Testis (tissue), 5 donors: ENCODE measurements around the gene MYLK4. TPM values are rescaled to one million over a fixed set of nuclear protein-coding genes. Genes with fewer than 3 reads are reported as not detected.

ENCODE experiments used
- DNase-seq: peaks from one replicate; pipeline ENCODE4 v3.0.0-alpha.2; 2019
- H3K27ac ChIP-seq, 2 donors: fragments of 200-600 bp; sonication (generic); one replicate each; pipeline ENCODE4 v1.5.1; 2019
- H3K27me3 ChIP-seq: fragments of 200-600 bp; sonication (generic); one replicate; pipeline ENCODE4 v1.5.1; 2019
- H3K36me3 ChIP-seq: fragments of 200-600 bp; sonication (generic); one replicate; pipeline ENCODE4 v1.5.1; 2017; ENCODE audit warnings: low read depth; ENCODE audit errors: missing control alignments
- H3K4me1 ChIP-seq: fragments of 200-600 bp; sonication (generic); one replicate; pipeline ENCODE4 v1.5.1; 2019
- H3K4me3 ChIP-seq, 2 donors: fragments of 200-600 bp; sonication (generic); one replicate each; pipeline ENCODE4 v1.5.1; 2017 to 2019
- H3K9me3 ChIP-seq: fragments of 200-600 bp; sonication (generic); one replicate; pipeline ENCODE4 v1.5.1; 2017
- POLR2A ChIP-seq: fragments of 450-650 bp; IDR thresholded peaks from one replicate; pipeline ENCODE4 v1.6.1; 2017; ENCODE audit warnings: antibody characterized with exemption, mild to moderate bottlenecking, moderate library complexity
- WGBS, 2 donors: methylation state at CpG; one replicate each; pipeline ENCODE4 v1.1.5; 2018; 5-methylcytosine and 5-hydroxymethylcytosine counted together
- intact Hi-C: fragments of 100-400 bp; cut with DNase I; formaldehyde crosslinking; loops from one replicate; pipeline ENCODE4 v1.15.1; 2023; ENCODE audit warnings: low total_unique reads
- long read RNA-seq, 2 donors: transcript quantifications; one replicate each; lab custom pipeline, GENCODE V29; 2026
- polyA plus RNA-seq: library from polyadenylated mRNA; stranded (reverse); fragments of 350-450 nt; fragmentation: Illumina TruSeq; extraction: RNeasy Lipid Tissue Mini Kit (QIAGEN cat#74804); gene quantifications from one replicate; pipeline ENCODE4 v1.2.3, GENCODE V29; 2014; ENCODE audit warnings: low read depth, low replicate concordance; ENCODE audit not compliant: insufficient read depth
- total RNA-seq, 2 donors: library from RNA; depleted of rRNA; stranded (reverse); fragments of >200 nt; gene quantifications; one replicate each; pipeline ENCODE4 v1.2.3, GENCODE V29; 2016
- TF ChIP-seq, protein P1 (sequence below), 3 experiments: fragments of 450-650 bp in 2 of 3; fragments of 200-600 bp in 1 of 3; sonication (generic) in 1 of 3; IDR thresholded peaks; one replicate each; pipeline ENCODE4 v1.5.1; 2016 to 2019; ENCODE audit warnings: antibody characterized with exemption in 3 of 3, mild to moderate bottlenecking in 2 of 3, moderate library complexity in 1 of 3

MYLK4 gene
- total RNA-seq (1 to 10 TPM in 1 of 2 donors, under 1 TPM in 1; 0.71 to 1.5 TPM), polyA plus RNA-seq (0.62 TPM)
- long read RNA-seq, donor 1: 0 reads
- long read RNA-seq, donor 2: 0 reads

DNA sequence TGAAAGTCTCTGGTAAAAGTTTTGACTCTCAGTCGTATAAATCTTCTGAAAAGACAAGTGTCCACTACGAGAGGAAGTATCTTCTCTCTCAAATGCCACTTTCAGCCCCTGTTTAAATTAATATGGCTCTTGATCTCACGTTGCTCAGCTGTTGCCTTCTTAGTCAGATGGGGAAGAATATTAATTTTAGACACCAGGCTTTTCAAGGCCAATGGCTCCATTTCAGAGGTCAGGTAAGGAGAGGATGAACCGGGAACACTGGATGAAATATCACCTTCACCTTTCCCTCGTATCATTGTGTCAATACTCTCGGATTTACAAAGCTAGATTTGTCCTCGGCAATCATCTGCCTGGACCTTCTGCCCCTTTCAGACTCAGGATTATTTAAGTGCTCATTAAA, at the start of gene MYLK4:
TSS of gene MYLK4 (minus strand) at position 91 of the 400 bp plus-strand sequence. CDS start 1,628 bp downstream, outside the sequence.
- 79 to 83% methylated on average over 7 of the region's 7 CpGs for WGBS, 2 donors
- Histone ChIP-seq H3K36me3 (no peaks in the 10 kb centered on the region), H3K9me3 (no peaks in the 10 kb centered on the region), H3K4me1 (peaks cover 3% of the 10 kb centered on the region), H3K4me3 (no peak within 1 kb of the TSS), H3K27ac (no peak within 1 kb of the TSS), H3K27me3 (no peaks in the 10 kb centered on the region)
- DNase-seq: no peak
- no peak for TF ChIP-seq POLR2A
- TF ChIP-seq, protein P1, sequence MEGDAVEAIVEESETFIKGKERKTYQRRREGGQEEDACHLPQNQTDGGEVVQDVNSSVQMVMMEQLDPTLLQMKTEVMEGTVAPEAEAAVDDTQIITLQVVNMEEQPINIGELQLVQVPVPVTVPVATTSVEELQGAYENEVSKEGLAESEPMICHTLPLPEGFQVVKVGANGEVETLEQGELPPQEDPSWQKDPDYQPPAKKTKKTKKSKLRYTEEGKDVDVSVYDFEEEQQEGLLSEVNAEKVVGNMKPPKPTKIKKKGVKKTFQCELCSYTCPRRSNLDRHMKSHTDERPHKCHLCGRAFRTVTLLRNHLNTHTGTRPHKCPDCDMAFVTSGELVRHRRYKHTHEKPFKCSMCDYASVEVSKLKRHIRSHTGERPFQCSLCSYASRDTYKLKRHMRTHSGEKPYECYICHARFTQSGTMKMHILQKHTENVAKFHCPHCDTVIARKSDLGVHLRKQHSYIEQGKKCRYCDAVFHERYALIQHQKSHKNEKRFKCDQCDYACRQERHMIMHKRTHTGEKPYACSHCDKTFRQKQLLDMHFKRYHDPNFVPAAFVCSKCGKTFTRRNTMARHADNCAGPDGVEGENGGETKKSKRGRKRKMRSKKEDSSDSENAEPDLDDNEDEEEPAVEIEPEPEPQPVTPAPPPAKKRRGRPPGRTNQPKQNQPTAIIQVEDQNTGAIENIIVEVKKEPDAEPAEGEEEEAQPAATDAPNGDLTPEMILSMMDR (IDR thresholded peaks at IDR 0.05): no peak
- intact Hi-C loops: no loop called here

DNA sequence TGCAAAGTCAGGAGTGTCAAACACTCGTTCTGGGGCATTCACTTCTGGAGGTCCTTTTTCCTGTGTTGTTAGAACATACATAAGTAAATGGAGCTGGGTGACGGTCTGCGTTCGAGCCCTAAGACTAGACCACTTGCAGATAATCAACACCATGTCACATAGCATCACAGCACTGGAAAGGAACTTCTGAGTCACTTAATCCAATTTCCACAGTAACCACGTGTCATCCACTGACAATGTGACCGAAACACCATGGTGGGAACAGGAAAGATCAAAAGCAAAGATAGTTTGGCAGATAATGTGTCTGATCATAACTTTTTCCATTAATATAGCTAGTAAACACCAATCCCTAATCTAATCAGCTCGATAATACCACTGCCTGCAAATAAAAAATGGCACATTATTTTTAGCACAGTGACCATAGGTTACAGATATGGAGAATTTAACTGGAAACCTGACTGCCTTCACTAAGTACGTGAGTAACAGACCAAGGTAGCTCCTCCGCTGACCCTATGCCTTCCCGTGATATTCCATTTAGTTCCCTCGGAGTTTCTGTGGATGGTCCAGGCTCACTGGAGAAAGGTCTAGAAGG, 49.3 kb upstream of the MYLK4 start:
- Histone ChIP-seq H3K9me3 (no peaks in the 10 kb centered on the region), H3K27me3 (no peaks in the 10 kb centered on the region), H3K4me1 (no peaks in the 10 kb centered on the region), H3K27ac (no peak overlapping the region), H3K4me3 (no peak overlapping the region), H3K36me3 (no peaks in the 10 kb centered on the region)
- TF ChIP-seq, protein P1 (IDR thresholded peaks at IDR 0.05): no peak
- TF ChIP-seq POLR2A: no peak
- DNase-seq: no peak
- WGBS, 2 donors: 86 to 94% methylated on average over 11 of the region's 11 CpGs
- intact Hi-C loops: no loop called here

DNA sequence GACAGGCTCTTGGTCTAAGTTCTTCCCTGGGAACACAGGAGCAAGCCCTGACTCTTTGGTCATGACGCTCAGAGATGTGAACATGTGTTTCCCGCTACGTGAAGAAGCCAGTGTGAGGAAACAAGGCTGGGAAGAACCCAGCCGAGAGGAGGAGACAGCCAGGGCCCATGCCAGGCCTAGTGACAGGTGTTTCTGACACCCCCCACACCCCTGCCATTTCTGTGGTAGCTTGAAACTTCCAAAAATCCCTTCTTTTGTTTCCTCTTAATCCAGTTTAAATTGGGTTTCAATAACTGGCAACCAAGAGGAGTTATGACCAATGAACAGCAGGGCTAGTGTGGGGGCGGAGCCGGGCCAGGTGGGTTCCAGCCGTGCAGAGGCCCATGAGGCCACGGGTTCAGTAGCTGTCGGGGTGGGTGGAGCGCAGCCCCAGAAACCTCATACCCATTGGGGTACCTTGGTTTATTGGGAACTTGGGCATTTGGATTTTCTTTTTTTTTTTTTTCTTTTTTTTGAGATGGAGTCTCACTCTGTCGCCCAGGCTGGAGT, 47.9 kb upstream of the MYLK4 start:
- intact Hi-C loops: no loop called here
- Histone ChIP-seq H3K4me3 (no peak overlapping the region), H3K9me3 (no peaks in the 10 kb centered on the region), H3K27me3 (no peaks in the 10 kb centered on the region), H3K36me3 (no peaks in the 10 kb centered on the region), H3K27ac (no peak overlapping the region), H3K4me1 (no peaks in the 10 kb centered on the region)
- TF ChIP-seq, protein P1 (IDR thresholded peaks at IDR 0.05): no peak
- TF ChIP-seq POLR2A: no peak
- no peak for DNase-seq
- 85 to 87% methylated on average over 11 of the region's 11 CpGs for WGBS, 2 donors

DNA sequence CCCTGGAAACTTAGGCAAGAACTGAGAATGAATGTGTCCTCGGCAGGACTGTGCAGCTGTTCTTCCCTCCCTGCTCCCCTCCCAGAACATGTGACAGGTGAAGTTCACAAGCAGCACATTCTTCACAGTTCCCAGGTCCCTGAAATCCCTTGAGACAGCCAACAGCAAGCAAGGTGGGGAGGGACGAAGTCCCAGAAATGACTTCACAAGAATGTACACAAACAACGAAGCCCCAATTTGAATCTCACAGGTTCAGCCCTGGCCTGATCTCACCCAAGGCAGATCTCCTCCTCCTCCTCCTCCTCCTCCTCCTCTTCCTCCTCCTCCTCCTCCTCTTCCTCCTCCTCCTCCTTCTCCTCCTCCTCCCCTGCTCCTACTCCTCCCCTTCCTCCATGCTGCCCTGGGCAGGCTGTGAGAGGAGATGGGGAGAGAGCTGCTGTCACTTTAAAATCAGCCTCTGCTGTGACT, 46.9 kb upstream of the MYLK4 start:
- WGBS, 2 donors: 51 to 71% methylated on average over 2 to 3 of the region's 3 CpGs
- H3K9me3 ChIP-seq: no peaks in the 10 kb centered on the region
- H3K36me3 ChIP-seq: no peaks in the 10 kb centered on the region
- no peak overlapping the region for H3K4me3 ChIP-seq
- intact Hi-C loops: no loop called here
- H3K4me1 ChIP-seq: no peaks in the 10 kb centered on the region
- TF ChIP-seq, protein P1 (IDR thresholded peaks at IDR 0.05): no peak
- no peak for TF ChIP-seq POLR2A
- DNase-seq: no peak
- H3K27me3 ChIP-seq: no peaks in the 10 kb centered on the region
- no peak overlapping the region for H3K27ac ChIP-seq
